OCI-LY3 (cell line): ENCODE data around the gene HAPLN3.
"Not testable (repeated sequence)": the region's sequence is repeated elsewhere in the genome, so short reads cannot be mapped to it uniquely, and the experiment has no call there.

Experiments
- CTCF ChIP-seq: fragments of 200-600, 300-600 bp; sonication (generic); IDR thresholded peaks from 2 replicates; pipeline ENCODE4 v1.5.1; 2014; ENCODE audit warnings: antibody characterized with exemption, low read length, low read depth
- EZH2phosphoT487 ChIP-seq: fragments of 200-600 bp; shearing (Covaris generic); IDR thresholded peaks from 2 replicates; pipeline ENCODE4 v1.6.1; 2018; ENCODE audit warnings: antibody characterized with exemption, mixed run types, low read depth

GRCh38 chr15:88928192-88928591, 32.8 kb upstream of the HAPLN3 start:
- TF ChIP-seq CTCF, EZH2phosphoT487: not testable (repeated sequence)
